H1 (cell line): ENCODE results near the gene PPIF. TPM values are rescaled to one million over a fixed set of nuclear protein-coding genes. Genes with fewer than 3 reads are reported as not detected.

Source experiments
- CTCF ChIA-PET: fragments of 300-600 bp; sonication (Branson Sonifier 250); formaldehyde crosslinking; loops from one replicate; lab custom pipeline; 2021; ENCODE audit not compliant: partially characterized antibody; lab: Charles Lee
- POLR2A ChIA-PET: fragments of 300-600 bp; sonication (Branson Sonifier 250); formaldehyde crosslinking; loops from one replicate; lab custom pipeline; 2021; ENCODE audit warnings: inconsistent platforms; ENCODE audit not compliant: partially characterized antibody; lab: Charles Lee
- DNase-seq, 2 experiments: peaks; one replicate each; pipeline versions ENCODE4 v3.0.0 to v3.0.0-alpha.2; 2010 to 2022; ENCODE audit warnings: low spot score in 2 of 2, low read depth in 1 of 2, mixed read lengths in 1 of 2
- FAIRE-seq: peaks from 2 replicates; lab custom pipeline; 2011; peaks lifted over from hg19 to GRCh38; lab: Jason Lieb, UNC
- H2AFZ ChIP-seq: 2 replicates; pipeline ENCODE4 v1.8.1; 2012; ENCODE audit warnings: low read length, inconsistent platforms
- H2AK5ac ChIP-seq: 2 replicates; pipeline ENCODE4 v1.6.1; 2013; ENCODE audit warnings: low read depth, low read length
- H2BK120ac ChIP-seq: replicated peaks from 2 replicates; pipeline ENCODE3; 2013; ENCODE audit warnings: low read depth, low read length, inconsistent platforms
- H2BK12ac ChIP-seq: 2 replicates; pipeline ENCODE4 v1.6.1; 2013; ENCODE audit warnings: low read depth, low read length
- H2BK15ac ChIP-seq: 2 replicates; pipeline ENCODE4 v1.6.1; 2013; ENCODE audit warnings: low read length
- H2BK20ac ChIP-seq: 2 replicates; pipeline ENCODE4 v1.6.1; 2013; ENCODE audit warnings: low read length
- H2BK5ac ChIP-seq: 2 replicates; pipeline ENCODE4 v1.6.1; 2013; ENCODE audit warnings: low read depth, low read length
- H3K14ac ChIP-seq: 2 replicates; pipeline ENCODE4 v1.6.1; 2013; ENCODE audit warnings: inconsistent platforms; ENCODE audit not compliant: insufficient read length
- H3K18ac ChIP-seq: 2 replicates; pipeline ENCODE4 v1.6.1; 2013; ENCODE audit warnings: low read length; ENCODE audit errors: extremely low read depth
- H3K23ac ChIP-seq: 2 replicates; pipeline ENCODE4 v1.6.1; 2013; ENCODE audit warnings: inconsistent platforms; ENCODE audit not compliant: insufficient read length
- H3K23me2 ChIP-seq: 2 replicates; pipeline ENCODE4 v1.6.1; 2013; ENCODE audit warnings: low read depth, low read length
- H3K27ac ChIP-seq: 2 replicates; pipeline ENCODE4 v1.6.1; 2011; ENCODE audit warnings: low read depth, low read length, inconsistent platforms
- H3K27me3 ChIP-seq, 4 experiments: replicated peaks in 1 of 4; 1 replicate in 1 of 4; 2 replicates in 3 of 4; pipeline versions ENCODE4 v1.6.1 to v1.8.1; 2011 to 2013; ENCODE audit warnings: low read length in 3 of 4, mild to moderate bottlenecking in 3 of 4, inconsistent platforms in 2 of 4, mixed read lengths in 2 of 4, moderate library complexity in 1 of 4; ENCODE audit not compliant: control insufficient read depth in 3 of 4, insufficient read depth in 3 of 4; ENCODE audit errors: extremely low read depth in 1 of 4
- H3K36me3 ChIP-seq, 4 experiments: 2 replicates each; pipeline versions ENCODE4 v1.6.1 to v1.8.1; 2011 to 2013; ENCODE audit warnings: mild to moderate bottlenecking in 4 of 4, low read length in 3 of 4, moderate library complexity in 2 of 4, control low read depth in 1 of 4, inconsistent platforms in 1 of 4; ENCODE audit not compliant: insufficient read depth in 4 of 4, control insufficient read depth in 2 of 4
- H3K4ac ChIP-seq: replicated peaks from 2 replicates; pipeline ENCODE3; 2013; ENCODE audit warnings: low read length, low read depth, mixed read lengths, inconsistent platforms; ENCODE audit not compliant: insufficient read length
- H3K4me1 ChIP-seq, 4 experiments: replicated peaks in 1 of 4; 1 replicate in 1 of 4; 2 replicates in 3 of 4; pipeline versions ENCODE4 v1.6.1 to v1.8.1; 2011 to 2013; ENCODE audit warnings: low read length in 3 of 4, inconsistent platforms in 2 of 4, mixed read lengths in 1 of 4; ENCODE audit not compliant: insufficient read depth in 4 of 4, control insufficient read depth in 3 of 4
- H3K4me2 ChIP-seq, 2 experiments: 2 replicates each; pipeline versions ENCODE4 v1.6.1 to v1.8.1; 2011 to 2013; ENCODE audit warnings: low read depth in 2 of 2, low read length in 2 of 2, control low read depth in 1 of 2, inconsistent platforms in 1 of 2, mild to moderate bottlenecking in 1 of 2; ENCODE audit not compliant: insufficient read depth in 1 of 2
- H3K4me3 ChIP-seq, 4 experiments: fragments of 200-600, 300-600 bp in 1 of 4; sonication (generic), shearing (Covaris generic), sonication (Bioruptor Twin) in 1 of 4; 2 replicates each; pipeline versions ENCODE4 v1.5.1 to v1.8.1; 2011 to 2016; ENCODE audit warnings: low read length in 4 of 4, low read depth in 3 of 4, control low read depth in 2 of 4, inconsistent platforms in 2 of 4, mild to moderate bottlenecking in 2 of 4, mixed read lengths in 1 of 4, moderate library complexity in 1 of 4; ENCODE audit not compliant: insufficient read depth in 2 of 4; ENCODE audit errors: extremely low read depth in 1 of 4
- H3K56ac ChIP-seq: replicated peaks from 2 replicates; pipeline ENCODE3; 2013; ENCODE audit warnings: low read depth, mild to moderate bottlenecking, mixed read lengths, low read length, inconsistent platforms; ENCODE audit not compliant: insufficient read length
- H3K79me1 ChIP-seq: 2 replicates; pipeline ENCODE4 v1.6.1; 2013; ENCODE audit warnings: low read depth, low read length, control low read depth
- H3K79me2 ChIP-seq, 2 experiments: 2 replicates each; pipeline versions ENCODE4 v1.6.1 to v1.8.1; 2012 to 2013; ENCODE audit warnings: low read length in 2 of 2, mild to moderate bottlenecking in 2 of 2, inconsistent platforms in 1 of 2; ENCODE audit not compliant: insufficient read depth in 2 of 2, control insufficient read depth in 1 of 2
- H3K9ac ChIP-seq, 4 experiments: replicated peaks in 1 of 4; 1 replicate in 1 of 4; 2 replicates in 3 of 4; pipeline versions ENCODE4 v1.6.1 to v1.8.1; 2011 to 2013; ENCODE audit warnings: low read depth in 3 of 4, low read length in 3 of 4, control low read depth in 2 of 4, mild to moderate bottlenecking in 2 of 4, moderate library complexity in 2 of 4, inconsistent platforms in 1 of 4; ENCODE audit errors: extremely low read depth in 1 of 4
- H3K9me3 ChIP-seq, 2 experiments: 2 replicates each; pipeline versions ENCODE4 v1.6.1 to v1.8.1; 2012 to 2013; ENCODE audit warnings: mild to moderate bottlenecking in 2 of 2, moderate library complexity in 2 of 2, control low read depth in 1 of 2, inconsistent platforms in 1 of 2, low read depth in 1 of 2, low read length in 1 of 2, mixed read lengths in 1 of 2; ENCODE audit not compliant: insufficient read depth in 2 of 2
- H4K20me1 ChIP-seq, 2 experiments: replicated peaks in 1 of 2; 2 replicates each; pipeline versions ENCODE3 to v1.8.1; 2011 to 2013; ENCODE audit warnings: inconsistent platforms in 2 of 2, low read length in 2 of 2, mild to moderate bottlenecking in 1 of 2; ENCODE audit not compliant: insufficient read depth in 2 of 2, control insufficient read depth in 1 of 2
- H4K5ac ChIP-seq: 2 replicates; pipeline ENCODE4 v1.6.1; 2013; ENCODE audit warnings: low read length, low read depth, mixed read lengths, inconsistent platforms; ENCODE audit not compliant: insufficient read length
- H4K8ac ChIP-seq: 2 replicates; pipeline ENCODE4 v1.8.0; 2013; ENCODE audit warnings: mild to moderate bottlenecking, moderate library complexity, low read length, inconsistent platforms; ENCODE audit not compliant: insufficient read depth; ENCODE audit errors: extremely low read depth
- H4K91ac ChIP-seq: replicated peaks from 2 replicates; pipeline ENCODE3; 2013; ENCODE audit warnings: low read length, mixed read lengths, inconsistent platforms; ENCODE audit not compliant: insufficient read length
- CHD2 ChIP-seq: IDR thresholded peaks from 2 replicates; pipeline ENCODE4 v1.6.1; 2012; ENCODE audit warnings: low read length, improper control_type of control experiment
- EGR1 ChIP-seq: IDR thresholded peaks from 2 replicates; pipeline ENCODE4 v1.6.1; 2011; ENCODE audit warnings: low read depth, low read length, borderline replicate concordance
- GTF2F1 ChIP-seq: IDR thresholded peaks from 2 replicates; pipeline ENCODE4 v1.6.1; 2012; ENCODE audit warnings: low read depth, low read length, improper control_type of control experiment, borderline replicate concordance
- HDAC2 ChIP-seq, 2 experiments: fragments of 300-600 bp in 1 of 2; sonication (generic) in 1 of 2; IDR thresholded peaks; 2 replicates each; pipeline ENCODE4 v1.6.1; 2011 to 2012; ENCODE audit warnings: low read depth in 2 of 2, low read length in 2 of 2, mild to moderate bottlenecking in 2 of 2, moderate library complexity in 2 of 2, borderline replicate concordance in 1 of 2, inconsistent platforms in 1 of 2
- POLR2A ChIP-seq, 2 experiments: IDR thresholded peaks; 1 replicate in 1 of 2; 2 replicates in 1 of 2; pipeline ENCODE4 v1.6.1; 2011; ENCODE audit warnings: low read depth in 2 of 2, low read length in 2 of 2, mild to moderate bottlenecking in 2 of 2; ENCODE audit errors: control extremely low read depth in 1 of 2
- RAD21 ChIP-seq, 2 experiments: IDR thresholded peaks in 1 of 2; conservative IDR thresholded peaks in 1 of 2; 2 replicates each; pipeline ENCODE4 v1.6.1; 2011; ENCODE audit warnings: low read depth in 2 of 2, low read length in 2 of 2, improper control_type of control experiment in 1 of 2, inconsistent platforms in 1 of 2, mild to moderate bottlenecking in 1 of 2, moderate library complexity in 1 of 2
- SIX5 ChIP-seq: IDR thresholded peaks from 2 replicates; pipeline ENCODE4 v1.6.1; 2011; ENCODE audit warnings: mild to moderate bottlenecking, low read depth, low read length
- SP1 ChIP-seq: IDR thresholded peaks from 2 replicates; pipeline ENCODE4 v1.6.1; 2011; ENCODE audit warnings: low read depth, low read length
- SP4 ChIP-seq: IDR thresholded peaks from 2 replicates; pipeline ENCODE4 v1.6.1; 2012; ENCODE audit warnings: low read length, inconsistent platforms
- SUZ12 ChIP-seq: fragments of 200-600 bp; sonication (generic); IDR thresholded peaks from 2 replicates; pipeline ENCODE4 v1.6.1; 2012; ENCODE audit warnings: mild to moderate bottlenecking, inconsistent platforms, low read length, moderate library complexity, mixed read lengths
- WGBS, 2 experiments: shearing (Covaris generic) in 1 of 2; methylation state at CpG; one replicate each; pipeline versions ENCODE4 v1.1.6 to v1.1.7; 2013 to 2015; ENCODE audit warnings: low lambda C conversion rate in 2 of 2, mixed read lengths in 2 of 2, inconsistent platforms in 1 of 2, low coverage in 1 of 2, missing lambda C conversion rate in 1 of 2; ENCODE audit not compliant: insufficient replicate concordance in 2 of 2, insufficient coverage in 1 of 2, insufficient read length in 1 of 2; ENCODE audit errors: extremely low coverage in 1 of 2, missing lambda C conversion rate in 1 of 2; 5-methylcytosine and 5-hydroxymethylcytosine counted together
- polyA plus RNA-seq, 7 experiments: library from polyadenylated mRNA; depleted of rRNA in 3 of 7; stranded (reverse) in 5 of 7; unstranded in 2 of 7; fragments of >200 nt in 5 of 7; fragments of 200-250 nt in 2 of 7; gene quantifications; 1 replicate in 5 of 7; 2 replicates in 1 of 7; 4 replicates in 1 of 7; pipeline versions ENCODE4 v1.2.1 to v1.2.3, GENCODE V29; 2011 to 2013; ENCODE audit warnings: missing spikeins in 2 of 7, mixed read lengths in 2 of 7
- total RNA-seq: library from RNA; stranded (reverse); fragmentation: NEBNext Ultra II Directional; extraction: Animal tissue kit (Norgen Biotek cat#: 25700); gene quantifications from 2 replicates; pipeline ENCODE4 v1.2.1, GENCODE V29; 2021

PPIF gene
- total and polyA plus RNA-seq, 2 of the 8 experiments (the other 6 are each of a cell fraction or from before 2014, with no cell fraction given) = 70.2 to 77.6 TPM

DNA sequence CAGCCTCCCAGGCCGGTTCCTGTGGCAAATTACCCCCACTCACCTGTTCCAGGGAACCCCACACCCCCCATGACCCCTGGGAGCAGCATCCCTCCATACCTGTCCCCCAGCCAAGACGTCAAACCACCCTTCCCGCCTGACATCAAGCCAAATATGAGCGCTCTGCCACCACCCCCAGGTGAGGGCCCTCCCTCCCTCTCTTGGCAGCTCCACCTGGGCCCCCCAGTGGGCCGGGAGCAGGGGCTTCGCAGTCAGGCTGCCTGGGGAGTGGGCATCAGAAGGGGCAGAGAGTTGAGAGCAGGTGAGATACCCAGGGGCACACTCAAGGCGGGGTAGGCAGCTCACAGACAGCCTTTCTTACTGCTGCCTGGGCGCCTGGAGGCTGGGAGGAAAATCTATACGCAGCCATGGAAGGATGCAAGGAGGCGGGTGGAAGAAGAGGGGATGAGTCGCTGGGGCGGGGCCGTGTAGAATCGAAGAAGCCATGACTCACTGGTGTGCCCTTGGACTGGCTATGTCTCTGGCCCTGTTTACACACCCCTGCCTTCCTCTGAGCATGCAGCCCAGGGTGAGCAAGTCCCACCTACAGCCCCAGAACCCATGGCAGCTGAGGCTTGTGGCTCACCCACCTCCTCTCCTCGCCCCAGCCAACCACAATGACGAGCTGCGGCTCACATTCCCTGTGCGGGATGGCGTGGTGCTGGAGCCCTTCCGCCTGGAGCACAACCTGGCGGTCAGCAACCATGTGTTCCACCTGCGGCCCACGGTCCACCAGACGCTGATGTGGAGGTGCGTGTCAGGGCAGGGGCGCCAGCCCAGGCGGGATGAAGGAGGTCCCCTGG is 48.6 kb upstream of the PPIF start:
- Histone ChIP-seq H2BK5ac (no peak overlapping the region), H3K9ac (no peak overlapping the region), H3K27ac (no peak overlapping the region), H3K18ac (no peak overlapping the region), H4K20me1 (no peaks in the 10 kb centered on the region), H2AFZ (no peak overlapping the region), H3K23me2 (no peaks in the 10 kb centered on the region), H2BK15ac (no peak overlapping the region), H3K36me3 (peaks cover 13 to 57% (median 33%) of the 10 kb centered on the region in 4 experiments; a peak in 5 of 8 replicates), H3K4me3 (no peak overlapping the region), H4K91ac (no peak overlapping the region), H2BK12ac (no peak overlapping the region), H2BK20ac (no peak overlapping the region), H3K9me3 (no peaks in the 10 kb centered on the region), H3K4me2 (no peak overlapping the region), H2BK120ac (no peak overlapping the region), H3K4ac (no peak overlapping the region), H4K8ac (no peak overlapping the region), H4K5ac (no peak overlapping the region), H3K4me1 (no peaks in the 10 kb centered on the region), H3K27me3 (no peaks in the 10 kb centered on the region), H2AK5ac (no peak overlapping the region), H3K79me1 (peaks cover 4% of the 10 kb centered on the region; the same call in 1 of the 2 replicates), H3K23ac (no peak overlapping the region), H3K14ac (no peak overlapping the region), H3K56ac (no peak overlapping the region), H3K79me2 (no peaks in the 10 kb centered on the region)
- ChIA-PET CTCF (interaction anchor here (1.3 kb wide), 1 partner anchor 19 kb away, joined by 3 read pairs; no protein-coding TSS in a partner anchor), POLR2A (no interaction called here)
- no peak for TF ChIP-seq SP1
- TF ChIP-seq CHD2 = no peak
- TF ChIP-seq SUZ12 = no peak
- no peak for TF ChIP-seq GTF2F1
- no peak for TF ChIP-seq EGR1
- no peak for TF ChIP-seq HDAC2 (IDR thresholded peaks at IDR 0.05; ENCODE audit: borderline replicate concordance in 1 of 2, low read depth in 2 of 2, low read length in 2 of 2)
- TF ChIP-seq POLR2A (IDR thresholded peaks at IDR 0.05; ENCODE audit: control extremely low read depth in 1 of 2, low read depth in 2 of 2, low read length in 2 of 2) = no peak
- TF ChIP-seq RAD21 (IDR thresholded peaks at IDR 0.05 in 1 of 2, conservative IDR thresholded peaks at IDR 0.05 in 1 of 2; ENCODE audit: low read depth in 2 of 2, low read length in 2 of 2) = no peak
- no peak for TF ChIP-seq SP4
- TF ChIP-seq SIX5 = no peak
- 92% methylated on average over 17 of the region's 27 CpGs; no CpG with 5 or more reads in 1 of the 2 experiments for WGBS, 2 experiments
- DNase-seq = no peak
- no peak for FAIRE-seq
